Stimulated activated naive CD8-positive, alpha-beta T cell treated with anti-CD3 and anti-CD28 coated beads, Interleukin-15, amount 100 ng/mL, for 72 hours (primary cell): ENCODE measurements around the gene RSPO4.
A peak's percentile ranks its signal among the peaks of the same experiment; 100 is the strongest.

Experiments
- ATAC-seq: fragments of 150-1000 bp; cut with Tn5 transposase; 2 replicates; pipeline ENCODE4 v1.10.0; 2021; ENCODE audit warnings: mild to moderate bottlenecking, moderate library complexity
- DNase-seq, 2 donors: peaks; one replicate each; pipeline ENCODE4 v3.0.0; 2021 to 2022
- H3K27ac Mint-ChIP-seq, 2 donors: one replicate each; pipeline ENCODE4 v1.8.0; 2022; ENCODE audit warnings: mild to moderate bottlenecking in 2 of 2, mixed read lengths in 2 of 2, moderate library complexity in 2 of 2
- H3K27me3 Mint-ChIP-seq: one replicate; pipeline ENCODE4 v1.8.0; 2022; ENCODE audit warnings: mixed read lengths
- H3K4me1 Mint-ChIP-seq: one replicate; pipeline ENCODE4 v1.8.0; 2022; ENCODE audit warnings: mild to moderate bottlenecking, mixed read lengths
- H3K4me3 Mint-ChIP-seq, 2 donors: one replicate each; pipeline ENCODE4 v1.8.0; 2022; ENCODE audit warnings: mild to moderate bottlenecking in 2 of 2, mixed read lengths in 2 of 2, moderate library complexity in 1 of 2
- H3K9me3 Mint-ChIP-seq, 2 donors: one replicate each; pipeline ENCODE4 v1.8.0; 2022; ENCODE audit warnings: mixed read lengths in 2 of 2

The RSPO4 gene

DNA sequence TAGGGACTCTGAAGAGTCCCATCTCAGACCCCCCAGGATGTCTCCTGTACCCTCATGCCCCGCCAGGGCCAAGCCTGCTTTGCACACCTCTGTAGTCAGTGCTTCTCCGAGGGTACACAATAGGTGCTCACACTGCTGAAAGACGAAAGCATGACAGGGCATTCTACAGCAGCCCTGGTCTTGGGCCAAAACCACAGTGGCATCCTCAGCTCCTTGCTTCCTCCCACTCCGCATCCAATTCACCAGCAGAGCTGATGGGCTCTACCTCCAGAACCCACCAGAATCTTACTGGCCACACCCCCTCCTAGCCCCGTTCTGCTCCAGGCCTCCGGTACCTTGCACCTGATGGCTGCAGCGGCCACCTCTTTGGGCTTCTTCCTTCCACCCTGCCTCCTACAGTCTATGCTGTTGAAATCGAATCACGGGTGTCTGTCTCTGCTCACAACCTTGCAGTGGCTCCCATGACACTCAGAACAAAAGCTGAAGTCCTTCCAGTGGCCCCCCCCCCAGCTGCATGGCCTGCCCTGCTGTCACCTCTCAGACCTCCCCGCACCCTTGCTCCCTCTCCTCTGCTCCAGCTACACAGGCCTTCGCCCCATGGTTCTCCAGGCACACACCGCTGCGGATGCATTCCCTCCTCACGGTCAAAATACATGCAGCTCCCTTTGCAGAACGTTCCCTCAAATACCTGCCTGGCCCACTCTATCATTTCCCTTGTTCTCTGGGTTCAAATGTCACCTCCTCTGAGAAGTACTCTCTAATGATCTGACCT, 87.2 kb downstream of the RSPO4 start:
- H3K27me3 Mint-ChIP-seq, result peaks cover 22% of the 10 kb centered on the region
- H3K9me3 Mint-ChIP-seq, result no peaks in the 10 kb centered on the region
- H3K4me1 Mint-ChIP-seq, result peaks cover 14% of the 10 kb centered on the region
- no peak overlapping the region for H3K27ac Mint-ChIP-seq
- DNase-seq (no peak), ATAC-seq (peak; percentile 31)
- no peak overlapping the region for H3K4me3 Mint-ChIP-seq

DNA sequence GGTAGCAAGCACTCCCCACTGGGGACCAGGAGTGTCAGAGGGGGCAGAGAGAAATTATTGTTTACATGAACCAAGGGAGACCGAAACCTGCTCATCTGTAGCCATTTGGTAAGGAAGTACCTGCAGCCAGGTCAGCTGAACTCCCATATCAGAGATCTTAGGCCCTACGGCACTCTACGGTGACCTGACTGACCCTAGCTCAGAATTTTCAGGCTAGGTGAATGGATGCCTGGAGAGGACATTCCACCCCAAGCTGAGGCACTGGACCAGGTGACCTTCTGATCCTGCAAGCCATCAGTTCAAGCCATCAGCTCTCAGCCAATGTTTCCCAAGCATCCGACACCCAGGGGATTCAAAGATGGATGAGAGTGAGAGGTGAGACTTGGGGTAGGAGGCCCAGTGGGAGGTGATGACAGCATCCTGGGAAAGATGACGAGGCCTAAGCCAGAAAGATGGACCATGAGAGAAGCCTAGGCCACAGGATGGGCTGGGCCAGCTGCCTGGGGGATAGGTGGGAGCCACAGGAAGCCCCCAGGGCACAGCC, 88.7 kb downstream of the RSPO4 start:
- ATAC-seq, result no peak
- peaks cover 22% of the 10 kb centered on the region for H3K27me3 Mint-ChIP-seq
- H3K27ac Mint-ChIP-seq, result peak overlapping the region in 1 of 2 donors; percentile 87
- no peaks in the 10 kb centered on the region for H3K9me3 Mint-ChIP-seq
- no peak overlapping the region for H3K4me3 Mint-ChIP-seq
- peaks cover 14% of the 10 kb centered on the region for H3K4me1 Mint-ChIP-seq
- DNase-seq, result no peak

GRCh38 chr20:911882-912600, 90.1 kb downstream of the RSPO4 start:
- Mint-ChIP-seq H3K27ac (peak overlapping the region in 1 of 2 donors; percentile 22), H3K4me1 (peaks cover 14% of the 10 kb centered on the region), H3K9me3 (no peaks in the 10 kb centered on the region), H3K4me3 (no peak overlapping the region), H3K27me3 (peaks cover 22% of the 10 kb centered on the region)
- peak; percentile 41 for ATAC-seq
- no peak for DNase-seq

DNA sequence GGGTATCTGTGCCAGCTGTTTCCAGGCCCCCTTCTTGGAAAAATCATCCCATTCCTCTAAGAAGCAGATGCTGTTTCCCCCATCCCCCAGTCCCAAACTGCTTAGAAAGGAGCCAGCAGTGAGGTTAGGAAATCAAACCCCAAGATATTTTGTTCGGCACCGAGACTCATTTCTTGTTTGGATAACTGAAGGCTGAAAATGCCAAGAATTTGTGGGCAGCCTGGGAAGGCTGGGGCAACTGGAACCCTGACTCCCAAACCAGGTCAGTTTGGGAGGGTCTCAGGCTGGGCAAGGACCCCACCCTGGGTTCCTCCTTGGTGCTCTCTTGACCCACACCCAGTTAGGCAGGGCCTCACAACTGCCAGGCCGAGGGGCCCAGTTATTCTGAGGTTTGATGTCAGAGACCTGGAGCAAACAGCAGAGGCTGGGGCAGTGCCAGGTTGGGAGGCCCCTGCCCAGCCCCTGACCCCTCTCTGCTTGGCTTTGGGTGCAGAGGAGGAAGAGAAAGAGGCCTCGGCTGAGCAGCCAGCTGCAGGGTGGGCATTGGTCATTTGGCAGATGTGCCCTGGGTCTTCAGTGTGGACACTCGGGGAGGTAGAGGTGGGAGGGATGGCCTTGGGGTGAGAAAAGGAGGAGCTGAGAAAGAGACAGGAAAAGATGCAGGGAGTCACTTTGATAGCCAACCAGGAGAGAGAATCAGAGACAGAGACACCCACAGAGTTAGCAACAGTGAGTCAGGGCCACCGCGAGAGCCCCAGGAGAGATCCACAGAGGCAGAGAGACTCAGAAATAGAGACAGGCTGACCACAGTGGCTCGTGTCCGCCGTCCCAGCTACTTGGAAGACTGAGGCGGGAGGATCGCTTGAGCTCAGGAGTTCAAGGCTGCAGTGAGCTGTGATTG, 91.0 kb downstream of the RSPO4 start:
- H3K27ac Mint-ChIP-seq, result peak overlapping the region in 1 of 2 donors; percentile 79
- H3K9me3 Mint-ChIP-seq, result no peaks in the 10 kb centered on the region
- no peak overlapping the region for H3K4me3 Mint-ChIP-seq
- peaks cover 22% of the 10 kb centered on the region for H3K27me3 Mint-ChIP-seq
- H3K4me1 Mint-ChIP-seq, result peaks cover 14% of the 10 kb centered on the region
- DNase-seq (no peak), ATAC-seq (no peak)

- DNase-seq (no peak), ATAC-seq (no peak)
- peaks cover 14% of the 10 kb centered on the region for H3K4me1 Mint-ChIP-seq
Observed at GRCh38 chr20:910132-910869, 91.8 kb downstream of the RSPO4 start.

DNA sequence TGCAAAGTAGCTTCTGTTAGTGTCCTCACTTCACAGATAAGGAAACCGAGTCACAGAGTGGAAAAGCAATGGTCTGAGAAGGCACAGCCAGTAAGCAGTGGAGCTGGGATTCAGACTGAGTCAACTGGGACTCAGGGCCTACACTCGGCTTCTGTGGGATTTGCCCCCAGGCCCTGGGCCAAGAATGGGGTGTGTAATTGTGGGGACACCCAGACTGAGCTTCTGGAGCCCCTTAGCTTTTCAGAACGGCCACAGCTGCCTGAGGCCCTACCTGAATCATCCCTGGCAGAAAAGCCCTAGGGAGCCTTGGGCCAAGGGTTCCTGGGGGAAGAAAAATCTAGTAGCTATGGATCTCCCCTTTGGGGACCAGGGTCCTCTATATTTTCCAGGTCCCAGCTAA, 92.5 kb downstream of the RSPO4 start:
- no peak for DNase-seq
- no peak overlapping the region for H3K27ac Mint-ChIP-seq
- H3K27me3 Mint-ChIP-seq, result peaks cover 19% of the 10 kb centered on the region
- no peak overlapping the region for H3K4me3 Mint-ChIP-seq
- H3K9me3 Mint-ChIP-seq, result no peaks in the 10 kb centered on the region
- peaks cover 9% of the 10 kb centered on the region for H3K4me1 Mint-ChIP-seq
- no peak for ATAC-seq

More at GRCh38 chr20:910132-910869, 91.8 kb downstream of the RSPO4 start:
- H3K4me3 Mint-ChIP-seq, result no peak overlapping the region
- H3K27me3 Mint-ChIP-seq, result peaks cover 22% of the 10 kb centered on the region
- peak overlapping the region in 1 of 2 donors; percentile 21 for H3K27ac Mint-ChIP-seq
- H3K9me3 Mint-ChIP-seq, result no peaks in the 10 kb centered on the region
